GM20431 (cell line): ENCODE data around the gene FH.

Experiments used
- in situ Hi-C: fragments of 300-500 bp; cut with MseI, MboI; formaldehyde crosslinking; loops from one replicate; pipeline ENCODE4 v1.15.0; 2020; ENCODE audit warnings: low sequenced_read_pairs; ENCODE audit not compliant: unreplicated experiment

FH gene

DNA sequence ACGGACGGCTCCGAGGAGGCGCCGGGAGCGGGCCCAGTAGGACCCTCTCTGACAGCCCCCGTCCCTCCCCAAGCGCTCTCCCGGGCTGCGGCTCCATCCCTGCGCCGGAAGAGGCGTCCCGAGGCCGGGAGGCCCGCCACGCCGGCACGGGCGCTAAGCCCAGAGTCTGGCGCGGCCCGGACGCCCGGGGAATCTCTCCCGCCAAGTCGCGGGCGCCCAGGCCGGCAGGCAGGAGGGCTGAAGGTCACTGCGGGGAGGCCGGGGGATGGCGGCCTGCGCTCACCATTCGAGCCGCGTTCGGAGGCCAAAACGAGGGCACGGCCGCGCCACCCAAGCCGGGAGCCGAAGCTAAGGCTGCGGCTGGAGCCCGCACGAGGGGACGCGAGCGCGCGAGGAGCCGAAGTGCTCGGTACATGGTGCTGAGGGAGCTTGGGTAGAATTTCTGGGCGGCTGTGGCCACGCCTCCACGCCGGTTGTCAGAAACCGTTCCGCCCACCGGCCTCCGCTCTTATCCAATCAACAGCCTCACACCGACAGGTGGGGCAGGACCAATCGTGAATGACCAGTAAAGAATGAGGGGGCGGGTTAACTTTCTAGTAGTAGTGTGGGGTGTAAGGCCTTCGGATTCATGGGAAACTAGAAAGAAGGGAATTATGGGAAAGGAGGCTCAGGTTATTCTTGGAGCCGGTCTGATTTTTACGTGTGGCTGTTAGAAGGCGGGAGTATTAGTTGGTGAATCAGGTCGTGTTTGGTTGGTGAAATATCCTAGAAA is at the start of gene FH:
Gene FH (minus strand): TSS at position 448 of the 772 bp plus-strand sequence. CDS start 33 bp downstream, at position 415.
- in situ Hi-C loops = loop anchor here (25.0 kb wide), 1 partner anchor 318 kb away; the partner anchor contains the start of gene EXO1

DNA sequence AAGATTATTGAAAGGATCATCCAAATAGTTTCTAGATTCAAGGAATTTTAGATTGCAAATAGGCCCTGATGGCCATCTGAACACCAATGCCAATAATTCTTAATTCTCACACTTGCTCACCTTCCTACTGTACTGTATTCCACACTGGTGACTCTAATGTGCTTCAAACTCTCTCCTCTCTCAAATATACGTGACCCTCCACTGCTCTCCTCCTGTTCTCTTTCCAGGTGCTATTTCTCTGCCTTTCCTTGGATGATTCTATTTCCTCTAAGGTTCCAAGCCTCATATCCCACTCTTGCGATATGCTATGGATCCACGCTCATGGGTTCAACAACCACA is 41.3 kb upstream of the FH start:
- in situ Hi-C loops = no loop called here

DNA sequence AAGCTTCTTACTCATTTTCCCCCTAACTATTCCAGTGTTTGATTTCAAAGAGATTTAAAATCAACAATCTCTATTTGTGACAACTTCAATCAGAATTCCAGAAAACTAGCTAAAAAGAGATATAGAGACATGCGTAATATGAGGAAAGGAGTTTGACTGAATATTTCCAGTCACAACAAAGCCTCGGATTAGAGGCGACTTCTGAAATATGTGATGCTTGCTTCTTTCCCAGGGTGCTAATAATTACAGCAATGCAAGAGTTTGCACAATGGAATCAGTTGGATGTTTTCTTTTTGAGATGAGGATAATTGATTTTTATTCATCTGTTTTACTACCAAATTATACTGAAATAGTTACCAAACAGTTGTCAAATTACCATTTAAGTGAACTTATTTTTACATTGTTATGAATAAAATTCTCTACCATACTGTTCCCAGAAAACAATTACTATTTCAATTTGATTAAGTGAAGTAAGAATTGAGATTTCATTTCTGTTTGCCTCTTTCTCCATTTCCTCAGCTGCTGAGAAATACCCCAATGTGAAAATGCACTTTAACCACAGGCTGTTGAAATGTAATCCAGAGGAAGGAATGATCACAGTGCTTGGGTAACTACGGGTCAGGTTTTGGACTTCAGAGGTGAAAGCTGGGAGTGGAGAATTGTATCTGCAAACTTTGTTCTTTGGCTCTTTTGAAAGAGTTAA is 40.7 kb upstream of the FH start:
- in situ Hi-C loops = no loop called here

DNA sequence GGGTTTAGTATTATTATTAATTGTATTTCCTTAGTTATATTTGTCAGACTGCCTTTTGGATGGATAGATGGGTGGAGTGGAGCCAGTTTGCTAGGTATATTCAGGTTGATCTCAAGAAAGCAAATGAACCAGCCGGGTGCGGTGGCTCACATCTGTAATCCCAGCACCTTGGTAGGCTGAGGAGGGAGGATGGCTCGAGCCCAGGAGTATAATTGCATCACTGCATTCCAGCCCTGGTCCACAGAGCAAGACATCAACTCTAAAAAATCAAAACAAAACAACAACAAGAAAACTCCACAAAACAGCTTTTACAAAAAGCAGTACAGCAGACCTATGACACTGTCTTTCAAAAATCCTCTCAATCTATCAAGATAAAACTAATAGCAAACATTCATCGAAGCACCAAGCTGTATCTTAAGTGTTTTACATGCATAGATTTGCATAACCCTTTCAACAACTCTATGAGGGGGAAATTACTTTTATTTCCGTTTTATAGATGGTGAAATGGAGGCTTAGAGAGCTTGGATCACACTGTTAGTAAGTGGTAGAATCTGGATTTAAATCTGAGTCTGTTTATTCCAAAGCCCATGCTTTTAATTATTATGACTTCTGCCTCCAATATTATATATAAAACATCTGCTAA is 38.1 kb upstream of the FH start:
- in situ Hi-C loops = no loop called here

DNA sequence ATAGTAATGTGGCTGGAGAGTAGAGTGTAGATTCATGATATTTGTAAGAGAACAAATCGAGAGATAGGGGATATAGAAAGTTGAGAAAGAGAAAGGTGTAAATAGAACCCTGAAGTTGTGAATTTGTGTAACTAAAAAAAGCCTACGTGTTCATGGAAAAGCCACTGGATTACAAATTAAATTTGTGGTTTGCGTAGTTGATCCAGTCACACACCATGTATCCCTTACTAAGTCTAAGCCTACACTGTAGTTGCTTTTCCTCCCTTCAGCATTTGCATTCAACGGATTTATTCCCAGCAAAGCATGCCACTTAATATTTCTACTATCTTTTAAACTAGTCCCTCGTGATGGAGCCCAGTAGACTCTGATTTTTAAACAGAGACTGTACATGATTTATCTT is 37.5 kb upstream of the FH start:
- in situ Hi-C loops = no loop called here

DNA sequence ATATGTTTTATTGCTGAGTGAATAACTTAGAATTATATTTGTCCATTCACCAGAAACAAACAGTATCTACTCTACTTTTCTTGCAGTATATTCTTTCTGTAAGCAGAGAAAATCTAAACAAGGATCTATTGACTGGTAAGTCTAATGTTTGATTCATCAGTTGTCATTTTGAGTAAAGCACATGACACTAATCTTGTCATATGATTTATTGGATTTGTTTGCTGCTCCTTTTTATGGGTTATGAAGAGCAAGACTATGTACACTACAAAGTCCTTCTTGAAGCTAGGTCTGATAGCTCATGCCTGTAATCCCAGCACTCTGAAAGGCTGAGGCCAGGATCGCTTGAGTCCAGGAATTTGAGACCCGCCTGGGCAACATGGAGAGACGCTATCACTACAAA is 36.0 kb upstream of the FH start:
- in situ Hi-C loops = no loop called here

DNA sequence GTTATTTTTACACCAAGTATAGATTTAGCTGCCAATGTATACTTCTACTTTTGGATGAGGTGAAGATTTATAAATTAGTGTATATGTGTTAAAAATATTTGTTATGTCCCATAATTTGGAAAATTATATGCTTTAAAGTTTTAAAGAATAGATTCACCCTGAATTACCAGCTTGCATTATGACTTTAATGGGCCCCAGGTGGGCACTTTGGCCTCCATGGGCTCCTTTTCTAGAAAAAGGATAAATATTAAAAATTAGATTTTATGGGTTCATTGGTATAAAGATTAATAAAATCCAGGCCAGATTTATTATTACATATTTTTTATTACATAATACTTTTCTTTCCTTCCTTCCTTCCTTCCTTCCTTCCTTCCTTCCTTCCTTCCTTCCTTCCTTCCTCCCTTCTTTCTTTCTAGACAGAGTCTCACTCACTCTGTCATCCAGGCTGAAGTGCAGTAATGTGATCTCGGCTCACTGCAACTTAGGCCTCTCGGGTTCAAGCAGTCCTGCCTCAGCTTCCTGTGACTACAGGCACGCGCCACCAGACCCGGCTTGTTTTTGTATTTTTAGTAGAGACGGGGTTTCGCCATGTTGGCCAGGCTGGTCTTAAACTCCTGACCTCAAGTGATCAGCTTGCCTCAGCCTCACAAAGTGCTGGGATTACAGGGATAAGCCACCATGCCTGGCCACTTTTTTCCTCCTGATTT is 34.5 kb upstream of the FH start:
- in situ Hi-C loops = no loop called here

DNA sequence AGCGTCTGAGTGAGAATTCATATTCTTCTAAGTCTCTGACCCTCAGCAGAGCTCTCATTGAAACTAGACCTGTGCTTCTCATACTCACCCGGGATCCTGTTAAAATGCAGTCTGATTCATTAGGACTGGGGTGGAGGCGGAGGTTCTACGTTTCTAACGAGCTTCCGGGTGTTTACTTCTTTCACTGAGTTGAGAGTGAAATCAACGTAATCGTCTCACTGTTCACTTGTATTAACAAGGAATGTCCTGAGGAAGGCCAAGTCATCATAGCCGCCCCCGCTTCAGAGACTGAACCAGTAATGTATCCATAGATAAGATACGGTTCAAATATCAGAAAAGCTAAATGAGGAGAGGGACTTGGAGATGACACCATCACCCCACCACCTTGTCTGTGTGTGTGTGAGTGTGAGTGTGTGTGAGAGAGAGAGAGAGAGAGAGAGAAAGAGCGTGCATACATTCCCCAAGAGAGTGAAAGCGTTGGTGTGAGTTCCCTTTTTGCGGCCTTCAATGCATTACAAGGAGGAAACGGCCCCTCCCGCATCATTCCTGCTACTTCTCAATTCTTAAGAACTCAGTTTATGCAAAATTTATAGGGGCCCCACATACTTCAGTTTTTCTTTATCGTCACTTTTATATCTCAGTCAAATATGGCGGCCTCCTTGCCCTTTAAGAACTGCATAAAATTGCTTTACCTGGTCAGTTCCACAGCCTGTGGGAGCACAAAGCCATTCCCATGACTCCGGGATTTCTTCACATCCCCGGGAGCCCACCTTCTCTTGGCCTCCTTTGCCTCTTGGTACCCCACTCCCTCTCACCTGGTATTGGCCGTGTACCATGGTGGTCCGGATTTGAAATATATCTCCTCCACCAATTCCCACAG is 32.4 kb upstream of the FH start:
- in situ Hi-C loops = no loop called here

DNA sequence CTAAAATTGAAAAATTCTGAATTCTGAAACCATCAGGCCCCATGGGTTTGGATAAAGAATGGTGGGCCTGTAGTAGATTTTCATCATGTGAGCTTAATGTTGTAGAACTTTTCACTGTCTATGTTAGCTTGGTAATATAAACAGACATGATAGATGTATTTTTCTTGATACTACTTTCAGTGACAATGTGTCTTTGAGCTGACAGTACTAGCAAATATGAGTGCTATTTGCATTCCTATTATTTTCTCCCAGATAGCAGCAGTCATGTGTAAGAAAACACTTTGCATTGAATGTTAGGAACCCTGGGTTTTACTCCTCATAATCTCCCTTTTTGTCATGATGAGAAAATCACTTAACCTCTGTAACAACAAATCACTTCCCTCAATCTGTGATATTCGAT is 30.8 kb upstream of the FH start:
- in situ Hi-C loops = no loop called here

DNA sequence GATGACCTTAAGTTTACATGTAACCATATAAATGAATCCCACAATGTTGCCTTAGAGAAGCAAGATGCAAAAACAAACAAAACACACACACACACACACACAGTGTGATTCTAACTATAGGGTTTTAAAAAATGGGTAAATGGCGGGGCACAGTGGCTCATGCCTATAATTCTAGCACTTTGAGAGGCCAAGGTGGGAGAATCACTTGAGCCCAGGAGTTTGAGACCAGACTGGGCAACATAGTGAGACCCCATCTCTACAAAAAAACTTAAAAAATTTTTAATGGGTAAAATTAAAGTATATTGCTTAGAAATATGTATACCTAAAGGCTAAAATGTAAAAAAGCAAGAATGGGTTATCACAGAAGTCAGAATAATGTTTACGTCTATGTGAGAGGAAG is 28.5 kb upstream of the FH start:
- in situ Hi-C loops = no loop called here

DNA sequence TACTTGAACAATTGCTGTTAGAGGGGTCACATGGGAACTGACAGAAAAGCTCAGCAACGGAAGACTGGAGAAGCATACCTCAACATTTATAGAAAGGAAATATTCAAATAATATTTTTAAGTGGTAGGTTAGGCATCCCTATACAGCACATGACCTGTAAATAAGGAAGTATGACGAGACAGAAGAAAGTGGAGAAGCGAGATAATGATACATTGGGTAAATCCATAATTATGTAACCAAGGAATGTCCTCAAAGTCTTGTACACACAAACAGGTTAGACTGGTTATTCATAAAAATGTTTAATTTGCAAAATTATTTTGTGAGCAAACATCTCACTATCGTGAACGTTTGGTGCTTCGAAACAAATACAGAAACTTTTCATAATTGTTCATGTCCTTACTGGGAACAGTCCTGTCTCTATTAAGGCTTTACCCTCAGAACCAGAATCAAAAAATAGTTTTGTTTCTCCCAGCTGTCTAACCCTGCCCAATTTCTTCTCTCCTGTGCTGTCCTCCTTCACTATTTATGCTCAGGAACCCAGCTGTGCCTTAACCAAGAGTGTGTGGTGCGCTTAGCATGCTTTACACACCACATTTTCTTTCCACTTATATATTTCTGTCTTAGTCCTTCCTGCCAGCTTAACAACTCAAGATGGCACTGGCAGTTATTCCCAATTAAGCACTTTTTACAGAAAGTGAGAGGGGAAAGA is 22.8 kb upstream of the FH start:
- in situ Hi-C loops = no loop called here

DNA sequence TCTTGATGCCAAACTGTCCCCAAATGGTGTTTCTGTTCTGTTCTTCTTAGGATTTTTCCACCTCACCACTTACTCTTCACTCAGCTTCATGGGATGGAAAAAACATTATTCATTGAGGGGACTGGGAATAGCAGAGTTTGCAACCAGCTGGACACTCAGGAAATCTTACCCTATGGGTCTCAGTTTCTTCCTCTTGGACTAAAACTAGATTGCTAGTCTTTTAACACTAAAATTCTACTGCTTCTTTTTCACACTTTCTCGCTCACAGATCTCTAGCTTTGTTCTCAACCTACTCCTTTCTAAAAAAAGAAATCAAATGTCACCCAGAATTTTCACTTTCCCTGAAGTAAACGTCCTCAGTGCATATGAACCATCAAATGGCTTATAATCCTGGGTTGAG is 17.4 kb upstream of the FH start:
- in situ Hi-C loops = no loop called here

DNA sequence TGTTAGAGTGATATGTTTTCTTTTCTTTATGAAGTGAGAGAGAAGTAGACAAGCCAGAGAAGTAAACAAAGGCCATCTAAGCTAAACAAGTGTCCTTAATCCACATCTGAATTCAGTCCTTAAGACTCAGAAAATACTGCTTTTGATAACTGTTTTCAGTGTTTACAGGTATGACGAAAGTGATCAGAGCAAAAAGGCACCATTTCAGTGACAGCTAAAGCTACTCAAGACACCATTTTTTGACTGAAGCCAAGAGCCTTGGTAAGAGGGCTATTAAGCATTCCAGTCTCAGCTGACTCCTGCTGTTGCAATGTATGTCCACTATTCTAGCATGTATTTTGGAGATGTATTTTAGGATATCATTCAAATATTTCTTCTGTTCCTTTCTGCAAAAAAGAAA is 16.7 kb upstream of the FH start:
- in situ Hi-C loops = no loop called here

DNA sequence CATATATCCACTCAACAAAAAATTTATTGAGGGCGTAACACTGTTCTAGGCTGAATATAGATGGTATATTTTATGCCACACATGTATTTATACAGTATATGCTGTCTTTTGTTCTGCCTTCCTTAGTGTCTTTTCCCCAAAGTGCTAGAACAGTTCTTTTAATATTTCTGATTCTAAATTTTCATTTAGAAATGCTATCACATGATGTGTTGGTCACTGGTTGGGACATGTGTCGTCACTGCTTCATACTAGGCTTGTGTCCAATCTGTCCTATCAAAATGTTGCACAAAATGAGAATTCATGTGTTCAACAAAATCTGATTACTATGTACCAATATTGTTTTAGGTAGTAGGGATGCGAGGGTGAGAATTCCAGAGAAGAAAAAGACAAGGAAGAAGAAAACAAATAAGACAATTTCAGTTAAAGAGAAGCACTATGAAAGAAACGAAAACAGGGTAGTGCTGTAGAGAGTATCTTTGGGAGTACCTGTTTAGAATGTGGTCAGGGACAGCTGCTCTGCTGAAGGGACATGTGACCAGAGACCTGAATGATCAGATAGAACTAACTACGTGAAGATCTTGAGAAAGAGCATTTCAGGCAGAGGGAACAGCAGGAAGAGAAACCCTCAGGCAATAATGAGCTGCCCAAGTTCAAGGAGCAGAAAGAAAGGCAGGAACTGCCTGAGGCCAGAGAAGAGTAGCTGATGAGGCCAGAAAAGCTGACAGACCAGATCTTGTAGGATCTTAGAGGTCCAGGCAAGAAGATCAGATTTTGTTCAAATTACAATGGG is 14.0 kb upstream of the FH start:
- in situ Hi-C loops = no loop called here

DNA sequence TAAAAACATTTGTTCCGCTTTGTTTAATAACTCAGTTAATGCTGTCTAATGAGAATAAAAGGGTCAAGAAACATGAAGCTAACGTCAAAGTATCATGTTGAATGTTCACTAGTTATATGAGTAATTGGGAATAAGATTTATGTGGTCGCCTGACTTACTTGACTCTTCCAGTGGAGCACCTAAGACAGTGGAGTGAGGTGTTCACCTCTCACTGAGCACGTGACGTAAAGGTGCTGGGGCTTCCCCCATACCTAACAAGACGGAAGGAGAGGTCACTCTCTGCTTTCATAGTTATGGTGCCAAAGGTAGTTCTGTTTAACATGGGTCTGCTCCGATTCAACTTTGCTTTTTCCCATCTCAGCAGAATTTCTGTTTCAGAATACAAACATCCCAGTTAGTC is 13.3 kb upstream of the FH start:
- in situ Hi-C loops = no loop called here

DNA sequence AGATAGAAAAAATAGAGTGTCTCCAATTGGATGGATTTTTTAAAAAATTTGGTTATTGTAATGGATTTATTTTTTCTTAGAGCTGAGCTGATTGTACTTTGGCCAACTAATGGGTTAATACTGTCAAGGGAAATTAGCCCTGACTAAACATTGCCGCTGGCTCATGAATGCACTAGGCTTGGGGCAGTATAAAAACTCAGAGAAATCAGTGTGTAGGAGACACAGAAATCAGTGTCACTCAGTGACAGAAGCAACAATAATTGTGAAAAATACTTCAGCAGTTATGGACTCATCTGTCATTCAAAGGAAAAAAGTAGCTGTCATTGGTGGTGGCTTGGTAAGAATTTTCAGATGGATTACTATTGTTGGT is 12.6 kb upstream of the FH start, which contains the start of gene KMO:
Gene KMO (plus strand): TSS at position 217 of the 370 bp plus-strand sequence. CDS start 67 bp downstream, at position 284.
- in situ Hi-C loops = no loop called here

DNA sequence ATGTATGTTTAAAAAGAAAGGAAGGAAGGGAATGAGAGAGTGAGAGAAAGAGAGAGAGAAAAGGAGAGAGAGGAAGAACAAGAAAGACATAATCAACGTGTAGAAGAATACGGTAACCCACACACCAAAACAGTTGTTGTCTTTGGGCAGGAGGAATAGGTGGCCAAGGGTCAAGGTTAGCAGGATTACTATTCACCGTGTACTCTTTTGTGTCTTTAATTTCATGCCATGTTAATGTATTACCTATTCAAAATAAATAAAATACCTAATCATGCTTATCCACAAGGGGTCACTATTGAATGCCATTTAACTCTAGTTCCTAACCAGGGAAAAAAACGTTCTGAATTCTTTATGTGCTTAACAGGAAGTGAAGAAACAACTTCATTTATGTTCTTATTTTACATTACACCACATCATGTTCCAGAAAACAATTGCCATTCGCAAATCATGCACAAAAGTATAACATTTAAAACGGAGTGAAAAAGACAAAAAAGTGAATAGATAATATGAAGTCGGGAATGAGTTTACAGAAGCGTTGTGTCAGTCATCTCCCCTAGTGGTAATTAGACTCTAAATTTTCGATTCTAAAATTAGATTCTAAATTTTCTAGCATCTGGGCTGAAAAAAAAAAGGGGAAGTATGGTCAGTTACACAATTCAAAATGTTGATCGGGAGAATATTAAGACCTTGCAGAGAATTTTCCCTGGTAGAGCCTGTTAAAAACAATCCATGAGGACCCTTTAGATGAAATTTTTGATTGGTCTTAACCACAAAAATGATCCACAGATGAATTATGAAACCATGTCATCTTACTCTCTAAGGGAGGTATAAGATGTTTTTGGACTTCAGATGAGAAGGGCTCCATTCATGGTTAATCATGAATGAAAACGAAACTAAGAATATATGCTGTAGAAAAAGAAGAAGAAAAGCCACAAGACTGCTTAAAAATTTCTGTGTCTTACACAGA is 11.9 kb upstream of the FH start:
- in situ Hi-C loops = no loop called here
